ENCODE results near the gene ZMYND11.

Gene ZMYND11

DNA sequence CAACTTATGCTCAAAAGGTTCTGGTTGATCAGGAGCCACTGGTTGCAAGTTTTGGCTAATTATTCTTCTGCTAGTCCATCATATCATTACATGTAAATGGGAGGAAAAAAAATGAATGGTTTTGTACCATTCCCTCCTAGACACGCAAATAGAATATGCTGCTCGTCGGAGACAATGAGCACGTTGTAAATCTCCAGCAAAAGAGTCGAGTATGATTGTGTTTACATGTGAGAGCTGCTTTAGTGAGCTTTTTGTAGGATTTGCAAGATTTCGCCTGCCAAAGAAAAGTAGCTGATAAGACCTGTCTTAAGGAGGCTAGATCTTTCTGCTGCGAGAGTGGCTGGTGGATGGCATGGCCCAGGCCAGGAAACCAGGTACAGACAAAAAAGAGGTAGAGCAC, 109.0 kb downstream of the ZMYND11 start:
- H3K27me3 ChIP-seq (ENCODE audit: insufficient read depth, poor library complexity, severe bottlenecking), result no peaks in the 10 kb centered on the region
- no peak overlapping the region for H3K27ac ChIP-seq (replicated peaks)
- no peak overlapping the region for H3K4me3 ChIP-seq (replicated peaks; ENCODE audit: insufficient read depth, low read length)
- TF ChIP-seq, protein P1, sequence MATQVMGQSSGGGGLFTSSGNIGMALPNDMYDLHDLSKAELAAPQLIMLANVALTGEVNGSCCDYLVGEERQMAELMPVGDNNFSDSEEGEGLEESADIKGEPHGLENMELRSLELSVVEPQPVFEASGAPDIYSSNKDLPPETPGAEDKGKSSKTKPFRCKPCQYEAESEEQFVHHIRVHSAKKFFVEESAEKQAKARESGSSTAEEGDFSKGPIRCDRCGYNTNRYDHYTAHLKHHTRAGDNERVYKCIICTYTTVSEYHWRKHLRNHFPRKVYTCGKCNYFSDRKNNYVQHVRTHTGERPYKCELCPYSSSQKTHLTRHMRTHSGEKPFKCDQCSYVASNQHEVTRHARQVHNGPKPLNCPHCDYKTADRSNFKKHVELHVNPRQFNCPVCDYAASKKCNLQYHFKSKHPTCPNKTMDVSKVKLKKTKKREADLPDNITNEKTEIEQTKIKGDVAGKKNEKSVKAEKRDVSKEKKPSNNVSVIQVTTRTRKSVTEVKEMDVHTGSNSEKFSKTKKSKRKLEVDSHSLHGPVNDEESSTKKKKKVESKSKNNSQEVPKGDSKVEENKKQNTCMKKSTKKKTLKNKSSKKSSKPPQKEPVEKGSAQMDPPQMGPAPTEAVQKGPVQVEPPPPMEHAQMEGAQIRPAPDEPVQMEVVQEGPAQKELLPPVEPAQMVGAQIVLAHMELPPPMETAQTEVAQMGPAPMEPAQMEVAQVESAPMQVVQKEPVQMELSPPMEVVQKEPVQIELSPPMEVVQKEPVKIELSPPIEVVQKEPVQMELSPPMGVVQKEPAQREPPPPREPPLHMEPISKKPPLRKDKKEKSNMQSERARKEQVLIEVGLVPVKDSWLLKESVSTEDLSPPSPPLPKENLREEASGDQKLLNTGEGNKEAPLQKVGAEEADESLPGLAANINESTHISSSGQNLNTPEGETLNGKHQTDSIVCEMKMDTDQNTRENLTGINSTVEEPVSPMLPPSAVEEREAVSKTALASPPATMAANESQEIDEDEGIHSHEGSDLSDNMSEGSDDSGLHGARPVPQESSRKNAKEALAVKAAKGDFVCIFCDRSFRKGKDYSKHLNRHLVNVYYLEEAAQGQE (IDR thresholded peaks at IDR 0.05; ENCODE audit: insufficient replicate concordance, low read depth), result no peak
- TF ChIP-seq SPI1 (IDR thresholded peaks at IDR 0.05; ENCODE audit: borderline replicate concordance, low read depth), result no peak
- TF ChIP-seq, protein P2, sequence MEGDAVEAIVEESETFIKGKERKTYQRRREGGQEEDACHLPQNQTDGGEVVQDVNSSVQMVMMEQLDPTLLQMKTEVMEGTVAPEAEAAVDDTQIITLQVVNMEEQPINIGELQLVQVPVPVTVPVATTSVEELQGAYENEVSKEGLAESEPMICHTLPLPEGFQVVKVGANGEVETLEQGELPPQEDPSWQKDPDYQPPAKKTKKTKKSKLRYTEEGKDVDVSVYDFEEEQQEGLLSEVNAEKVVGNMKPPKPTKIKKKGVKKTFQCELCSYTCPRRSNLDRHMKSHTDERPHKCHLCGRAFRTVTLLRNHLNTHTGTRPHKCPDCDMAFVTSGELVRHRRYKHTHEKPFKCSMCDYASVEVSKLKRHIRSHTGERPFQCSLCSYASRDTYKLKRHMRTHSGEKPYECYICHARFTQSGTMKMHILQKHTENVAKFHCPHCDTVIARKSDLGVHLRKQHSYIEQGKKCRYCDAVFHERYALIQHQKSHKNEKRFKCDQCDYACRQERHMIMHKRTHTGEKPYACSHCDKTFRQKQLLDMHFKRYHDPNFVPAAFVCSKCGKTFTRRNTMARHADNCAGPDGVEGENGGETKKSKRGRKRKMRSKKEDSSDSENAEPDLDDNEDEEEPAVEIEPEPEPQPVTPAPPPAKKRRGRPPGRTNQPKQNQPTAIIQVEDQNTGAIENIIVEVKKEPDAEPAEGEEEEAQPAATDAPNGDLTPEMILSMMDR (IDR thresholded peaks at IDR 0.05; ENCODE audit: insufficient read depth, low read length), result no peak
- no peak for TF ChIP-seq GABPA (IDR thresholded peaks at IDR 0.05; ENCODE audit: low read depth)
- no peak for TF ChIP-seq POLR2AphosphoS5 (IDR thresholded peaks at IDR 0.05; ENCODE audit: low read depth)
- no peak for DNase-seq (ENCODE audit: low read depth in 1 of 2, low spot score in 1 of 2)

DNA sequence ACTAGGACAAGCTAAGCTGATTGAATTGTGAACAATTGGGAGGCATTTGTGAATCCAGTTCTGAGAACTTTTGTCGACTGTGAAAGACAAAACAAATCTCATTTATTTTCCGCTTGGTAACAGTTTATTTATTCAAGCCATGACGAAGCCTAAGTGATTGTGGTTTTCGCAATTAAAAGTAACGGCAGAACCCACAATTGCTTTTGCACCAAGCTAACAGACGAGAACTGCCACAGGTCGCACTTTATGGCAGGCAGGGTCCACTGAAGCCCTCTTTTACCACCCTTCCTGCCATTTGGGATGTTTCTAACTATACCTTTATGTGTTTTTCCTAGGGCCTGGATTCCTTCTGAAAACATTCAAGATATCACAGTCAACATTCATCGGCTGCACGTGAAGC, 111.2 kb downstream of the ZMYND11 start:
- no peak overlapping the region for H3K4me3 ChIP-seq (replicated peaks; ENCODE audit: insufficient read depth, low read length)
- TF ChIP-seq GABPA (IDR thresholded peaks at IDR 0.05; ENCODE audit: low read depth), result no peak
- TF ChIP-seq, protein P2 (IDR thresholded peaks at IDR 0.05; ENCODE audit: insufficient read depth, low read length), result no peak
- TF ChIP-seq, protein P1 (IDR thresholded peaks at IDR 0.05; ENCODE audit: insufficient replicate concordance, low read depth), result no peak
- TF ChIP-seq SPI1 (IDR thresholded peaks at IDR 0.05; ENCODE audit: borderline replicate concordance, low read depth), result no peak
- TF ChIP-seq POLR2AphosphoS5 (IDR thresholded peaks at IDR 0.05; ENCODE audit: low read depth), result no peak
- H3K27ac ChIP-seq (replicated peaks), result no peak overlapping the region
- DNase-seq (ENCODE audit: low read depth in 1 of 2, low spot score in 1 of 2), result no peak
- no peaks in the 10 kb centered on the region for H3K27me3 ChIP-seq (ENCODE audit: insufficient read depth, poor library complexity, severe bottlenecking)

DNA sequence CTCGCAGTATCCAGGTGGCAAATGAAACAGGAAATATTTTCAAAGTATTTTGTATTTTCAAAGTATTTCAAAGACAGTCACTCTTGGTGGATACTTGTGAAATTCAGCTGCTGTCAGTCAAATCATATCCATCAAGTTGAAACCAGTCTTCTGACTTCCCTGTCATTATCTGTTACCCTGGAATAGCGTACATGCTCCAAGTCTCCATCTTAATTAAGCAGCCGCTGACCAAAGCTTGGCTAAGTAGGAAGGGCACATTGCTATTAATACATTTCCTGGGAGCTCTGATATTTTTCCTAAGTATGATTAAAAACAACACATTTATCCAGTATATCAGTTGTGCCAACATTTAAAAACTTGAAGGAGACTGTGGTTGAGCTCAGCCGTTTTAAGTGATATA, 112.2 kb downstream of the ZMYND11 start:
- H3K27me3 ChIP-seq (ENCODE audit: insufficient read depth, poor library complexity, severe bottlenecking), result no peaks in the 10 kb centered on the region
- TF ChIP-seq GABPA (IDR thresholded peaks at IDR 0.05; ENCODE audit: low read depth), result no peak
- no peak overlapping the region for H3K4me3 ChIP-seq (replicated peaks; ENCODE audit: insufficient read depth, low read length)

DNA sequence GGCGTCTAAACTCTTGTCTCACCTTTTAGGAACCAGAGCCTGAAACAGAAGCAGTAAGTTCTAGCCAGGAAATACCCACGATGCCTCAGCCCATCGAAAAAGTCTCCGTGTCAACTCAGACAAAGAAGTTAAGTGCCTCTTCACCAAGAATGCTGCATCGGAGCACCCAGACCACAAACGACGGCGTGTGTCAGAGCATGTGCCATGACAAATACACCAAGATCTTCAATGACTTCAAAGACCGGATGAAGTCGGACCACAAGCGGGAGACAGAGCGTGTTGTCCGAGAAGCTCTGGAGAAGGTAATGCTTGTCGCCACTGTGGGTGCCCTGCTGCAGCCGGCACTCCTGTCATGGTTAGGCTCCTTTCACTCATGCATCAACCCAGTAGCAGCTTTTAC, 113.1 kb downstream of the ZMYND11 start:
- no peak for DNase-seq (ENCODE audit: low read depth in 1 of 2, low spot score in 1 of 2)
- TF ChIP-seq, protein P2 (IDR thresholded peaks at IDR 0.05; ENCODE audit: insufficient read depth, low read length), result no peak
- TF ChIP-seq, protein P1 (IDR thresholded peaks at IDR 0.05; ENCODE audit: insufficient replicate concordance, low read depth), result no peak
- TF ChIP-seq POLR2AphosphoS5 (IDR thresholded peaks at IDR 0.05; ENCODE audit: low read depth) (no peak), SPI1 (IDR thresholded peaks at IDR 0.05; ENCODE audit: borderline replicate concordance, low read depth) (no peak)
- no peak overlapping the region for H3K4me3 ChIP-seq (replicated peaks; ENCODE audit: insufficient read depth, low read length)
- H3K27ac ChIP-seq (replicated peaks), result no peak overlapping the region
- H3K27me3 ChIP-seq (ENCODE audit: insufficient read depth, poor library complexity, severe bottlenecking), result no peaks in the 10 kb centered on the region

More for the DNA sequence above, 112.2 kb downstream of the ZMYND11 start:
- no peak overlapping the region for H3K27ac ChIP-seq (replicated peaks)
- no peak for DNase-seq (ENCODE audit: low read depth in 1 of 2, low spot score in 1 of 2)

Data from HL-60 (cell line).